OCI-LY1 (cell line): ENCODE results near the gene NRG2.

Experiments
- CTCF ChIP-seq: fragments of 200-600 bp; sonication (generic), shearing (Covaris generic); IDR thresholded peaks from 2 replicates; pipeline ENCODE4 v1.5.1; 2017; ENCODE audit warnings: mild to moderate bottlenecking, antibody characterized with exemption, low read length, moderate library complexity, mixed read lengths
- EZH2 ChIP-seq: fragments of 200-600 bp; sonication (generic), shearing (Covaris generic); IDR thresholded peaks from 2 replicates; pipeline ENCODE4 v1.8.0; 2017; ENCODE audit warnings: borderline replicate concordance, mixed run types, mild to moderate bottlenecking, antibody characterized with exemption, low read length, moderate library complexity, mixed read lengths

GRCh38 chr5:139806111-139806510 lies 237.0 kb downstream of the NRG2 start:
- TF ChIP-seq CTCF, result no peak
- TF ChIP-seq EZH2, result no peak
